ENCODE measurements around the gene ZFP36L1.

ZFP36L1 gene

DNA sequence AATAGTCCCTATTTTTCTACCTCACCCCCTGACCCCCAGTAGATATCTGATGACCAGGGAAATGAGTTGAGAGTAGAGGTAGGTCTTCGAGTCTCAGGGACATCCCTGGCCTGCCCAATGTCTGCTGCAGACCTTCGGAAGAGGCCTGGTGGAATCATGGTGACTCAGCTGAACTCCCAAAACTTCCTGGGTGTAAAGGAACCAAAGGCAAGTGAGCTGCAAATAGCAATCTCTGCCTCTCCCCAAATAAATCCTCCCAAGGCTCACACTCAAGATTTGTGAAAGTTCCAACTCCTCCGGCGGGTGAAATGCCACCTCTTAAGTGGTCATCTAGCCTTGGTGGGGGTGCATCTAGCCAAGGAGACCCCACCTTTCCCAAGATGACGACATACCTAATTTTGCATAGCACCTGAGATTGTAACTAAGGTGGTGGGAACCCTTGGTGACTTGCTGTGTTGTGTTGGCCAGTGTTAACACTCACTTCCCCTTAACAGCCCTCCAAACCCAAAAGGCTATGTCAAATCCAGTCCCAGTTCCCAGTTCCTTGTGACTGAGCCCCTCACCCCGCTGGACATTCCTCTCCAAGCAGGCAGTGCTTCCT lies 6.3 kb downstream of the ZFP36L1 start:
- in situ Hi-C loops (cut with MboI; ENCODE audit: low sequenced_read_pairs), result no loop called here

DNA sequence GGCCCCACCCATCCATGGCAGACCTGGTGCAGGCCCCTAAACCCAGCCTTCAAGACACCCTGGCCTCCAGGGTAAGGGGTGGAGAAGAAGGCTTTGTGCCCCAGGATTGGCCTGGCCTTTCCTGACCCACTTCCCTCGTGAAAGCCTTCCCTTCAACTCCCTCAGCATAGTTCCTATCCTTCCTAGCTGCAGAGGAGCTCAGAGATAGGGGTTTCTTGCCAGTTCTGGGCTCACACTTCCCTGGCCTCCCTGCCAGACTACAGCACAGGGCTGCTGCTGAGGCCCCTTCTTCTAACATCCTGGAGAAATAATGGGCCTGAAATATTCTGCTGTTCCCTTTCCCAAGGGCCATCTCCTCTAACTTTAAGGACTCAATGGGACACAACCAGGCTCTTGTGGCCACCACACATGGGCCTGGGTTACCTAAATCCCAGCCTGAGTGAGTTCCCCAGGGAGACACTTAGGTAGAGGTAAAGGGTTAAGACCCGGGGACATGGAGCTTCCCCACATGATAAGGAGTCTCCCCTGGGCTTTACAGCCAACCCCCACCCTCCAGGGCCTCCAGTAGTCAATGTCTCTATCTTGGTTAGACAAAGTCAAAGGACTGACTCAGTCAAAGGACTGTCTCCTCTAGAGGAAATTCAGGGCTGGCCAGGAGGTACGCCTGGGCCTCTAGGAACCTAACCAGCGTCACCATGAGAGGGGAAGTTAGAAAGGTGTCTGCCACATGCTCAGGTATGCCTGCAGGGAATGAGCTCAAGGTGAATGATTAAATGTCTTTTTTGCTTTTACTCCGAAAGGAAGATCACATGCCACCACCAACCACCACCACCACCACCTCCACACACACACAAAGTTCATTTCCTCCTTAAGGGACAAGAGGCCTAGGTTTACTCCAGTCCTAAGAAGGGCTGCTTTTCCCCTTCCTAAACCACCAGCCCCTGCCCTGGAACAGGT lies 7.1 kb downstream of the ZFP36L1 start:
- in situ Hi-C loops (cut with MboI; ENCODE audit: low sequenced_read_pairs), result no loop called here

DNA sequence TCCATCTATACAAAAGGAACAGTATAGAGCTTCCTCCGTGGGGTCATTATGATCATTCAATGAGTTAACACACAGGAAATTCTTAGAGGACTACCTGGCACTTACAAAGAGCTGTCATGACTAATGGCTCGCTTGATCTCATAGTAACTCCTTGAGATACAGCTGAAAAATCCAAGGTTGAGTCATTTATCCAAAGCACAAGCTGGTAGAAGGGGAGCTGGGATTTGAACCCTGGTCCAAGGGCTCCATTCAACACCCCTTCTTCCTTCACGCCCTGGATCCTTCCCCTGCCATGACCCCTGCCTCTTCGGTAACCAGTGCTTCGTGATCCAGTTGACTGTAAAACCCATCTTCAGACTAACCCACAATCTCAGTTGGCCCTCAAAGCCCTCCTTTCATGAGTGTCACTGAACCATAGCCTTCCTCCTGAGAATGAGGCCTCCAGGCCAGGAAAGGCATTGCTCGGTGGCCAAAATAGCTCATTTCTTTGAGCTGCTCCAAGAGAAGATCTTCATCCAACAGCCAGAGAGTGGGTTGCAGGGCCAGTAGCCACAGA lies 7.8 kb downstream of the ZFP36L1 start:
- in situ Hi-C loops (cut with MboI; ENCODE audit: low sequenced_read_pairs), result no loop called here

DNA sequence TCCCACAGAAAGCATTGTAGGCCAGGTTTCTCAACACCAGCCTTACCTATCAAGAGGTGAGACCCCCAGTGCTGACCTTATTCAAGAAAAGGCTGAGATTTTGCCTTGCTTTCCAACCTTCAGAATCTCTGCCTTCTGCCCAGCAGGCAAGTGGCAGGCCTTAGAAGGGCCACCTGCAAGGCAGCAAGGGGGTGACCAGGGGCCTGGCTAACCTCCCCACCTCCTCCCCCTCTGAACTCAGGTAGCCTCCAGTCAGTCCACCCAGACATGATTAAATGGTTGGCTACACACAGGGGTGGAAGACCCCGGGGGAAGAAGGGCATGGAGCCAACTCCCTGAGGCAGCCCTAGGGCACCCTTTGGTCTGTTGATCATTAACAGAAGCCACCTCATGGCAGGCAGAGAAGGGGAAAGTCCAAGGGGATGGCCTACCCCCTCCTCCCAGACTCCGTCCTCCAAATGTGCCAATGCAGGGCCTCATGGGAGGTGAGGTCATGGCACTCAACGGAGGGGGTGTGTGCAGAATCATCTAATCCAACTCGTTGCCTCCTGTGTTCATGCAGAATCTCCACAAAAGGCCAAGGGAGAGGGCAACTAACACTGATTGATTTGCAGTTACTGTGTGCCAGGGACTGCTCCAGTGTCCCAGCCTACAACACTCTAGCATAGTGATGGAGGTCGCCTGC lies 8.5 kb downstream of the ZFP36L1 start:
- in situ Hi-C loops (cut with MboI; ENCODE audit: low sequenced_read_pairs), result no loop called here

DNA sequence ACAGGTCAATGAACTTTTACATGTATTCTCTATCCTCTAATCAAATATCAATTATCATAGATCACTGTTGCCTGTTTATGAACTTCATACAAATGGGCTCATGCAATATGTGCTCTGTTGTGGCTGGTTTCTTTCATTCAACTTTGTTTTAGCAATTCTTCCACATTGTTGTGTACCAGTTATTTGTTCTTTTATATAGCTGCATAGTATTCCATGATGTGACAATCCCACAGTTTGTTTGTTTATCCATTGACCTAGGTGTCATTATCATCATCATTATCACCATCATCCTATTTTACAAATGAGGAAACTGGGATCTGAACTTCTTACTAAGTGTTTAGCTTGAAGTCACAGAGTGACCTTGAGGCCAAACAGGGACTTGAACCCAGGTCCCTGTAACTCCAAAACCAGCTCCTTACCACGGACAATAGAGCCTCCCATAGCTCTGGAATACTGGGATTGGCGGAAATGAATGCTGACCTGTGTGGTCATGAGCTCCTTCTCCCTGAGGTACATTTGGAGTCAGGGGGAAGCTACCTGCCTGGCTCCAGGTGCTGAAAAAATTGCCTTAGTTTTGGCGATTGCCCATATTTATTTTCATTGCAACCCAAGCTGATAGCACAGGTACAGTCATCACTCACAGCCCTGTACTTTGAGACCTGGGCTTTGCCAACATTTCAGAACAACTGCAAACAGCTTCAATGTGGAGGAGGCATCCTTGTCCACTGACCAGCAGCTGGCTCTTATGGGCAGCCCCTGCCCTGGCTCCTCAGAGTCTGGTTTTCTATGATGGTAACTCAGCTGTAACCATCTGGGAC lies 9.2 kb downstream of the ZFP36L1 start:
- in situ Hi-C loops (cut with MboI; ENCODE audit: low sequenced_read_pairs), result no loop called here

DNA sequence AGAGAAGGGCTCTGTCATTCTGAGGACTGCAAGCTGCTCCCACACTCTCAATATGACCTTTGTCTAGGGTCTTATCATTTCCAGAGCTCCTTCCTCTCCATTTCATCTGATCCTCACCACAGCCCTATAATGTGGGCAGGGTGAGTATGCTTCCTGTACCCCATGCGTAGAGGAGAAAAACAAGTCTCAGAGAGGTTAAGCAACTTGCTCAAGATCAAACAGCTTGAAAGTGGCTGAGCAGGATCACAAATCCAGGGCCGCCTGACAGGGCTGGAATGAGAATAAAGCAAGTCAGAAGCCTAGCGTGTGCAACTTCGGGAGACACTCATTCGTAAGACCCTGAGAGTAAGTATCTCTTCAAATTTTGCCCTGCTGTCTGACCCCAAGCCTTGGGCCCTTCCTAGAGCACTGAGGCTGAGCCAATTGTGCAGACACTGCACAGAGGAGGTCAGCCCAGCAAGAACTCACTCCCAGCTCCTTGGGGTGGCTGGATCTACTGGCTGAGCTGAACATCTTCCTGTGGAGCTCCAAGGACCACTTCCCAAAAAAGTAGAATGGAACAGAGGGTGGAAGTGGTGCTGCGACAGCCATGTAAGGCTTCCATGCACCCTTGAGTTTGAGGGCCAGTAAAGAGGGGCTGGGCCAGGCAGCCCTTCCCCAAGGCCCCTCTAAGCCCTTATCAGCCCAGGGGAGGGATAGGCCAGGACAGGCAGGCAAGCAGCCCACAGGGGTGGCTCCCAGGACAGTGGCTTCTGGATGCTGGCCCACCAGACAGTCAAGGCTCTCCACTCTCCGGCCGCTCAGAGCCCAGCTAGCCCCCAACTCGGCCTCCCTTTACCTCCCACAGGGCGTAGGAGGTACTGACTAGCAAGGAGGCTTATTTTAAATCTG lies 10.5 kb downstream of the ZFP36L1 start:
- in situ Hi-C loops (cut with MboI; ENCODE audit: low sequenced_read_pairs), result no loop called here

DNA sequence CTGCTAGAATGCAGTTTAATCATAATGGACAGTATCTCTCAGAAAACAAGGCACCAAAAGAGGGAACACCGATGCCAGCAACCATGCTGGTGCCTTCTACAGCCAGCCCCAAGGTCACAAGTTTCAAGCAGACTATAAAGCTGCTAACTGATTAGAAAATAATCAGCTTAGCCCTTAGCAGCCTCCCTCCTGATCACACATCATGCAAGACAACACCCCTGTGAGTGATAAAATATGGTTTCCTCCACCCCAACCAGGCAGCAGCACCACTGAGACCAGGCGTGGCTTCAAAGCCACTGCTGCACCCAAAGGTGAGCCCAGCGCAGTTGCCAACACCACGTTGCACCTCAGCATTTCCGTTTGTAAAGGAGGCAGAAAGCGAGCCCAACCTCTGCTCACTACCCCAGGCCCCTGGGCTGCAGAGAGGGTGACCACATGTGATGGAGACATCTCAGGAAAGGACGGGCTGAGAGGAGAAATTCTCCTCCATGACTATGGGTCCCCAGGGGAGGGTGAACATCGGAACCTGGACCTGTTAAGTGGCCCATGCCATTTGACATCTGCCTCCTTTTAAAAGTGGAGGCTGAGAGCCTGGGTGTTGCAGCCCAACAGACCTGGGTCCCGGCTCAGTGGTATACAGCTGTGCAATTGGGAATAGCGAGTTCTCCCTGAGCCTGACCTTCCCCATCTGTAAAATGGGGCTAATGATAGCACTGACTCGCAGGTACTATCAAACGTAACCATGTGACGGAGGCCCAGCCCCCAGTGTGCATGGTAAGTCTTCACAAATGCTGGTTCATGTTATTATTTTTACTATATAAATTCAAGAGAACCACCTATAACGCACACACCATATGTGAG lies 11.5 kb downstream of the ZFP36L1 start:
- in situ Hi-C loops (cut with MboI; ENCODE audit: low sequenced_read_pairs), result no loop called here

DNA sequence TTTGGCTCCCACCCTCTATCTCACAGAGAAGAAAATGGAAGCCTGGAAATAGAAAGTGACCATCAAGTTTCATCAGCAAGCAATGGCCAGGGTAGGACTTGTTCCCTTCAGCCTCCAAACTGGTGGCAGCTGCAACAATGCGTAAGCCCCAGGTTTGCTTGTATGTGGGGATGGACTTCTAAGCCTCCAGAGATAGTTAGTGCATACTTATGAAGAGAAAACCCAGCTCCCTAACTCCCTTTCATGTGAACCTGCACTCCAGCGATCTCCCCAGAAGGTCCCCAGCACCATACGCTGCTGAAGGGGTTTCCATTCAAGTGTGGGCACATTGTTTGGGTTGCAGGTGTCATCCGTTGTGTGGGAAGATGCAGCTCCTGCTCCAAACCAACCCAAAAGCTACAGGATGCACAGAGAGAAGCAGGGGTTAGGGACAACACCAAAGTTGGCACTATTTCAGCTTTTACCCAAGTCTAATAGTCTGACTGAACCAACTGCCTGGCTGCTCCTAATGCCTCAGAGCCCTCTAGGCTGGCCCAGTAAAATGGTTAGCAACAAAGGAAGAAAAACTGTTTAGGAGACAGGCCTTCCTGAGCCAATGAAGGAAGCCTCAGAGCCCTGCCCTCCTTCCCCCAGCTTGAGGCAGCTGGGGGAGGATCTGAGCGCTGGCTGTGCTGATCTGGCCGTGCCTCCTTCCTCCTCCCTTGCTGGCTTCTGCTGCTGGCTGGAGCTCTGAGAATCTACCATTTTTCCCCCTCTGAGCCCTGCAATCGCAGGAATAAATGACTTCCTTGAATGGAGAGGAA lies 12.3 kb downstream of the ZFP36L1 start:
- in situ Hi-C loops (cut with MboI; ENCODE audit: low sequenced_read_pairs), result no loop called here

DNA sequence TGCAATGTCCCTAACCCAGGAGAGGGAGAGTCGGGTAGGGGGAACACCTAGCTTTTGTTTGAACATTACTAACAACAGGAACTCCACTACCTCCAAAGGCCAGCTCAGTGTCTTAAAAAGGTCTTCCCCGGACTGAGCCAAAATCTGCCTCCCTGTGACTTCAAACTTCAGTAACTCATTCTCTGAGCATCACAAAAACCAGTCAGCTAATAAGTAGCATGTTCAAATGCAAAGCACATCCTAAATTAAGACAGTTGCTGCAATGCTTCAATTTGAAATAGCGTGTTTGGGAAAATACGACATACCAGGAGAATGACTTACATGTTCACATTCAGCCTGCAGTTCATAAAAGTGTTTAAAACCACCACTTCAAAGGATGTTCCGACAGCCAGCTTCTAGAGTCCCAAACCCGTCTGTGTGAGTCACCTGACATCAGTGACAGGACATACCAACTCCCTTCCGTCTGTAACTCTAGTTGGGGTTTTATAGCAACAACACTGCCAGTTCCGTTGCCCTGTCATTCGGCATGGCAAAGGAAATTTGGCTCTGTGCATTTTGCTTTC lies 13.0 kb downstream of the ZFP36L1 start:
- in situ Hi-C loops (cut with MboI; ENCODE audit: low sequenced_read_pairs), result no loop called here

DNA sequence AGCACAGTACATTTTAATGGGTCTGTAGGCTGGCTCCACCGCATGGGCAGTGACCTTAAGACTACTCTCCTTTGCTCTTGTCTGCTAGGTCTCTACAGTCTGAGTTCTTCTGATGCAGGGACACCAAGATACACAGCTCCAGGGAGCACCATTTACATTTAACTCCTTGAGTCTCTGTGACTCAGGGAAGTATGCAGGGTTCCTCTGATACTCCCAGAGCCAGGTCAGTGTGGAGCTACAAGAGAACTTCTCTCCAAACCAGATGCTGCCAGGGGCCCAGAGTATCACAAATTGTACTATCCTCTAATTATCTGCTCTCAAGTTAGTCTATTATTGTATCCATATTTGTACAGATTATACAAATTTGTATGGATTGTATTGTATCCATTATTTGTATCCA lies 15.2 kb downstream of the ZFP36L1 start:
- in situ Hi-C loops (cut with MboI; ENCODE audit: low sequenced_read_pairs), result no loop called here

DNA sequence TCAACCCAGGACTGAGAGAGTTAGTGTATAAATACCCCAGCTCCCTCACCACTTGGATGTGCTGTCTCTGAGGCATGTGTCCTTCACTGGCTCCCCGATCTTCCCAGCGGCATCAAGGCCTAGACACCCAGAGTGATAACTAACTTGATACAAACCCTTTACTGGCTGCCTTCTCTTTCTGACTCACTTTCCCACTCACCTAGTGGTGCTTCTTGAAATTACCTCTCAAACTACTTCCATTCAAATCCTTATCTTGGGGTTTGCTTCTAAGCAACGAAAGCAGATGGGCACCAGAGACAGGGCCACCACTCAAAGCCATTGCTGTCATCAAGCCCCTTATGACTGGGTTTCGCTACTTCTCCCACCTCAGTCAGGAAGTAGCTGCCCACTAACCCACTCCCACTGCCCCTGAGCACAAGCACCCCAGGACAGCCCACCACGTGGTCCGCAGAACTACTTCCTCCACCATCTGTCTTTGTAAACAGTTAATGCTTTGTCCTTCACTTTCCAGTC lies 17.2 kb downstream of the ZFP36L1 start:
- in situ Hi-C loops (cut with MboI; ENCODE audit: low sequenced_read_pairs), result no loop called here

DNA sequence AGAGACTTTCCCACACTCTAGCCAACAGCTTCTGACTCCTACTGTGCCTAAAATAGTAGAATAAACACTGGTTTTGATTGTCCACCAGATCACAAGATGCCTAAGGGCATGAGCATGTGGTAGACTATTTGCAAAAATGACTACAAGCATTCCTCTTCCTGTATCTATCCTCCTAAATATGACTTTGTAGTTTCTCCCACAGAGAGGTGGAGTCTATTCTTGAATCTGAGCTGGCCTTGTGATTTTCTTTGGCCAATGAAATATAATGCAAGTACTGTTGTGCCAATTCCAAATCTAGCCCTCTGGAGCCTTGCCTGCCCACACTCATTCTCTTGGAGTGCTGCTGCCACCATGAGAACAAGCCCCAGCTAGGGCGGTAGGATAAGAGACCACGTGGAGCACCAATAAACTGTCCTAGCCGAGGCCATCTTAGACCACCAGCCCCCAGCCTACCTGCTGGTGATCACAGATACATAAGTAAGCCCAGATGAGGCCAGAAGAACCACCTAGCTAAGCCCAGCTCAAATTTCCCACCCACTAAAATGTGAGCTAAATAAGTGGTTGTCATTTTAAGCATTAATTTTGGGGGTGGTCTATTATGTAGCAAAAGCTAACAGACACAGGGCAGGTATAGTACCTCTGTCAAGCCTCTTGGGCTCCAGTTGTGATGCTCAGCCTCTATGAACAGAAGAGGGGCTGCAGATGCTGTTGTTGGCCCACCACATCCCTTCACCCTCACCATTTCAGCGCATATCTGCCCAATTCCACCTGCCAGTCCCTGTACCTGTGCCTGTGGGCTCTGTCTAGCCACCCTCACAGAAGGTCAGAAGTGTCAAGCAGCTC lies 17.9 kb downstream of the ZFP36L1 start:
- in situ Hi-C loops (cut with MboI; ENCODE audit: low sequenced_read_pairs), result no loop called here

DNA sequence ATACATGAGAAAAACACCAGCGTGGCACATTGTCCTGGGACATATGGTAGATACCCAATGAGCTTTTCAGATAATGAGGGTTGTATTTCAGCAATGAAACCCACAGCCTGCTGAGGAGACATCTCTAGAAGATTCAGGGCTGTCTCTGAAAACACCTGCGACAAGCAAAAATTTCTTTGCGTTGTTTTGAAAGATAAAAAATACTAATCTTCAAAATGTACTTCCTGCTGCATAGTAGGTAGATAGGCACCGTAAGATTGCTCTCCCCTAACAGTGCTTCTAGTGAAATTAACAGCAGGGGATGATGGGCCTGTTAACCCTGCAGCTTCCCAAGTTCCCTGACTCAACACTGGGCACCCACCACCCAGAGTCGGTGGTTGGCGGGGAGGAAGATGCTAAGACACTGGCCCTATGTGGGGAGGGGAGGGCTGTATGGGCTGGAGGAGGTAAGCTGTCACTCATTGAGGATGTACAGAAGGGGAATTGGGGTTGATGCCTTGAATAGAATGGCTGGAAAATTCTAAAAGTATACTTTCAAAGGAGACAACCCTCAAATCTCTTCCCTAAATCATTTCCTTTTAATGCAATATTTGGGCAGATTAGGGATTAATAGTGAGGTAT lies 20.0 kb downstream of the ZFP36L1 start:
- in situ Hi-C loops (cut with MboI; ENCODE audit: low sequenced_read_pairs), result no loop called here

DNA sequence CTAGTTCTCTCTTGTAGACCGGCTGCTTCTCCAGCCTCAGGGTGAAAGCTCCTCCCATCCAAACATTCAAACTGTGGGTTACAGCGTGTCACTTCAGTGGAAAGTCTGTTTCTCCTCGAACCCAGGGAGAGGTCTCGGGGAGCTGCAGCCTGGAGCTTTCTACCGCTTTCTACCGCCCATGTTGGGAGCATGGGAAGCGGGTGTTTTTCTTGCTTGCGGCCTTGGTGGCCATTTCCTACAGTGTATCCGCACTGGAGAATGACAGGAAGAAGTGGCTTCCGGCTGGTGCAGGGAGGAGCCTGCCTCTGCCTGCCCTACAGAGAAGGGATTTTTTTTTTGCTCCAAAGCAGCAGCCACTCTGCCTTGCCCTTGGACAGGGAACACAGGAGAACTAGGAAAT lies 21.2 kb downstream of the ZFP36L1 start:
- in situ Hi-C loops (cut with MboI; ENCODE audit: low sequenced_read_pairs), result no loop called here

DNA sequence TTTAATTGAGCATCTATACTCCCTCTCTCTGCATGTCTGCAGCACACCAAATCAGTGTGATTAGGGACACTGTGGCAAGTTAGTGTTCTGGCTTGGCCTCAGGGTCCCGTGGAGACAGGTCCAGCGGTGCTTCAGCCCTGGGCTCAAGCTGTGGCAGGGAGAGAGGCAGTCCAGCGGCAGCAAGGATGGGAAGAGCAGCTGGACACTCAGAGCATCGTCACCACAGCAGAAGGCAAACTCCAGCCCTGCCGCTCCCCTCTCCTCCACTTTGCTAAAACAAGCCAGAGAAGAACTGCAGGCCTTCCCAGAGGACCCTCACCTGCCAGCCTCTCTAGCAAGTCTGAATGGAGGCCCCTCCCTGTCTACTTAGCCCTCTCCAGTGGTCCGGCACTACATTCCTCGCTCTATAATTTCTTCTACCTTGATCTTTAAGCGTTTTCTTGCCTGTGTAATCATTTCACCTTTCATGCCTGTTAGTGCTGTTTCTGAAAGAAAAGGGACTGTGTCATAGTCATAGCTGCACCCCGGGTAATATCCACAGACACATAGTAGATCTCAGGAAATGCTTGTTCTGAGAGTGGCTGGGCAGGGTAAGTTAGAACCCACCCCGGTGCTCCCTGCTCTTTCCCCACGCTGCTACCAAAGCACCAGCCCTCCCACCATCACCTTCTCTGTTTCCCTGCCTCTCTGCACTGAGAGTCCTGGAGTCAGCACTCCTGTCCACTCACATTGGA lies 22.1 kb downstream of the ZFP36L1 start:
- in situ Hi-C loops (cut with MboI; ENCODE audit: low sequenced_read_pairs), result no loop called here
